Mucosa of descending colon (tissue), 3 donors: ENCODE results near the gene VPS41. TPM values are rescaled to one million over a fixed set of nuclear protein-coding genes. Genes with fewer than 3 reads are reported as not detected.

ENCODE experiments used
- ATAC-seq: fragments of 200-7000 bp; cut with Tn5 transposase; one replicate; pipeline ENCODE4 v1.9.1; 2020; ENCODE audit warnings: mild to moderate bottlenecking, moderate library complexity
- DNase-seq, 3 donors: peaks; one replicate each; pipeline ENCODE4 v3.0.0-alpha.2; 2020
- H3K36me3 ChIP-seq: fragments of 200-600 bp; one replicate; pipeline ENCODE4 v1.8.0; 2021; ENCODE audit warnings: low read depth, mild to moderate bottlenecking
- H3K4me1 ChIP-seq: fragments of 200-600 bp; one replicate; pipeline ENCODE4 v1.8.0; 2021; ENCODE audit warnings: low read depth, mild to moderate bottlenecking
- H3K4me3 ChIP-seq: fragments of 200-600 bp; one replicate; pipeline ENCODE4 v1.8.0; 2021; ENCODE audit warnings: mild to moderate bottlenecking
- H3K9me3 ChIP-seq: fragments of 200-600 bp; one replicate; pipeline ENCODE4 v1.8.0; 2021; ENCODE audit warnings: mild to moderate bottlenecking
- CTCF ChIP-seq: fragments of 200-600 bp; IDR thresholded peaks from one replicate; pipeline ENCODE4 v1.8.0; 2022; ENCODE audit warnings: antibody characterized with exemption, mild to moderate bottlenecking
- intact Hi-C, 2 donors: fragments of 100-400 bp; cut with DNase I in 1 of 2; cut with micrococcal nuclease in 1 of 2; formaldehyde crosslinking; loops; one replicate each; pipeline versions ENCODE4 v1.11.0 to v1.11.1; 2022; cut with DNase I, micrococcal nuclease
- total RNA-seq, 3 donors: library from RNA; stranded (reverse); fragmentation: NEBNext Ultra II Directional in 2 of 3; extraction: Animal tissue kit (Norgen Biotek cat#: 25700) in 2 of 3; gene quantifications; one replicate each; pipeline versions ENCODE4 v1.2.1 to v1.2.4, GENCODE V29; 2021 to 2023
- donor health status: DM: no; HTN: no; CAD: no; lungs with moderate emphysema.
- donor health status: DM: no; HTN: no; CAD: no.
- donor health status: DM: no; HTN: yes; CAD: no.

The VPS41 gene
- total RNA-seq, 3 donors from 2014 or later = 57.7 to 63.5 (median 63.0) TPM

GRCh38 chr7:38753347-38753746 lies 155.6 kb downstream of the VPS41 start:
- Histone ChIP-seq H3K4me1 (no peaks in the 10 kb centered on the region), H3K4me3 (no peak overlapping the region), H3K36me3 (no peaks in the 10 kb centered on the region), H3K9me3 (no peaks in the 10 kb centered on the region)
- intact Hi-C loops = no loop called here
- no peak for DNase-seq
- TF ChIP-seq CTCF = no peak
- no peak for ATAC-seq

GRCh38 chr7:38751416-38751815 lies 157.6 kb downstream of the VPS41 start:
- no peak for DNase-seq
- no peak for ATAC-seq
- Histone ChIP-seq H3K36me3 (no peaks in the 10 kb centered on the region), H3K9me3 (no peaks in the 10 kb centered on the region), H3K4me3 (no peak overlapping the region), H3K4me1 (no peaks in the 10 kb centered on the region)
- TF ChIP-seq CTCF = no peak
- intact Hi-C loops = no loop called here

- Histone ChIP-seq H3K4me3 (no peak overlapping the region), H3K4me1 (no peaks in the 10 kb centered on the region), H3K36me3 (no peaks in the 10 kb centered on the region), H3K9me3 (no peaks in the 10 kb centered on the region)
- DNase-seq = no peak
- intact Hi-C loops = no loop called here
- TF ChIP-seq CTCF = no peak
- no peak for ATAC-seq
These were observed 160.9 kb downstream of the VPS41 start for GRCh38 chr7:38748056-38748610.

GRCh38 chr7:38746438-38746837 lies 162.6 kb downstream of the VPS41 start:
- intact Hi-C loops = no loop called here
- Histone ChIP-seq H3K4me1 (no peaks in the 10 kb centered on the region), H3K9me3 (no peaks in the 10 kb centered on the region), H3K4me3 (no peak overlapping the region), H3K36me3 (no peaks in the 10 kb centered on the region)
- TF ChIP-seq CTCF = no peak
- DNase-seq = no peak
- ATAC-seq = no peak

GRCh38 chr7:38744746-38745145 lies 164.2 kb downstream of the VPS41 start:
- Histone ChIP-seq H3K9me3 (no peaks in the 10 kb centered on the region), H3K4me3 (no peak overlapping the region)
- intact Hi-C loops = no loop called here

More at GRCh38 chr7:38744746-38745145, 164.2 kb downstream of the VPS41 start:
- no peaks in the 10 kb centered on the region for H3K36me3 ChIP-seq
- ATAC-seq (no peak), DNase-seq (no peak)
- no peak for TF ChIP-seq CTCF
- H3K4me1 ChIP-seq = no peaks in the 10 kb centered on the region
